ENCODE measurements around the gene PPP3CA. TPM values are rescaled to one million over a fixed set of nuclear protein-coding genes. Genes with fewer than 3 reads are reported as not detected.

PPP3CA gene
- total and polyA plus RNA-seq, 2 of the 8 experiments (the other 6 are each of a cell fraction or from before 2014, with no cell fraction given): 7.9 to 35.0 TPM

DNA sequence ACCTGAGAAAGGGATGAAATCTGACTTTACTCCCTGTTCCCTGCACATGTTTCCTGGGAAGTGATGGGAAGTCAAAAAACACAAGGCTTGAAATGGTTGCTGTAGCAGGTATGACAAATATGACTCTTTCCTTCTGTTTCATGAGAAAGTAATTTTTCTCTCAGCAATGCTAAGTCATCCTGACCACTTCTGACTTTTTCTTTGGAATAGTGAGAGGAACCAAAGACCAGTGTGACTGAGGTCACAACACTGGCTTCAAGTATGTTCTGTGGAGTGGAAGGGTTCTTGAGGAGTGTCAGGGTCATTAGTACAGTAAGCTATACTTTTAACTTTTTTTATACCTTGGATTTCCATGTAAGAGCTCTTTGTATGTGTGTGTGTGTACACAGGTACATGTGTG, 225.3 kb downstream of the PPP3CA start:
- no peak overlapping the region for H3K18ac ChIP-seq (ENCODE audit: extremely low read depth, low read length)
- no peaks in the 10 kb centered on the region for H3K79me2 ChIP-seq (ENCODE audit: control insufficient read depth in 1 of 2, insufficient read depth in 2 of 2, low read length in 2 of 2)
- DNase-seq (ENCODE audit: low read depth in 1 of 2, low spot score in 2 of 2) (no peak), FAIRE-seq (no peak)
- H3K4me1 ChIP-seq (replicated peaks in 1 of 4; ENCODE audit: control insufficient read depth in 3 of 4, insufficient read depth in 4 of 4, low read length in 3 of 4): 0 out of 7 replicates have a peak, but pooled peaks cover 0 to 2% (median 0%) of the 10 kb centered on the region in 4 experiments
- no peak overlapping the region for H3K4me3 ChIP-seq (ENCODE audit: extremely low read depth in 1 of 4, insufficient read depth in 2 of 4, low read depth in 3 of 4, low read length in 4 of 4)
- no peaks in the 10 kb centered on the region for H3K36me3 ChIP-seq (ENCODE audit: control insufficient read depth in 2 of 4, insufficient read depth in 4 of 4, low read length in 3 of 4)
- H3K4me2 ChIP-seq (ENCODE audit: insufficient read depth in 1 of 2, low read depth in 2 of 2, low read length in 2 of 2): no peak overlapping the region
- no peak overlapping the region for H2BK20ac ChIP-seq (ENCODE audit: low read length)
- H4K20me1 ChIP-seq (replicated peaks in 1 of 2; ENCODE audit: control insufficient read depth in 1 of 2, insufficient read depth in 2 of 2, low read length in 2 of 2): no peaks in the 10 kb centered on the region
- ChIA-PET CTCF (ENCODE audit: partially characterized antibody) (interaction anchor here (1.4 kb wide), 1 partner anchor 88 kb away, joined by 3 read pairs; no protein-coding TSS in a partner anchor), POLR2A (ENCODE audit: partially characterized antibody) (no interaction called here)
- no peak overlapping the region for H4K91ac ChIP-seq (replicated peaks; ENCODE audit: insufficient read length, low read length)
- H2BK12ac ChIP-seq (ENCODE audit: low read depth, low read length): no peak overlapping the region
- H3K23me2 ChIP-seq (ENCODE audit: low read depth, low read length): no peaks in the 10 kb centered on the region
- H3K14ac ChIP-seq (ENCODE audit: insufficient read length): no peak overlapping the region
- H4K5ac ChIP-seq (ENCODE audit: insufficient read length, low read depth, low read length): no peak overlapping the region
- TF ChIP-seq SIX5 (IDR thresholded peaks at IDR 0.05; ENCODE audit: low read depth, low read length) (no peak), KDM4A (IDR thresholded peaks at IDR 0.05; ENCODE audit: low read depth, low read length, severe bottlenecking) (no peak), RNF2 (IDR thresholded peaks at IDR 0.05; ENCODE audit: borderline replicate concordance, low read depth, low read length, missing control alignments, poor library complexity, severe bottlenecking) (no peak), CBX5 (IDR thresholded peaks at IDR 0.05; ENCODE audit: low read depth, low read length) (no peak), SIRT6 (IDR thresholded peaks at IDR 0.05; ENCODE audit: low read length) (no peak), POLR2AphosphoS5 (IDR thresholded peaks at IDR 0.05; ENCODE audit: low read depth, low read length) (no peak), KDM5A (IDR thresholded peaks at IDR 0.05; ENCODE audit: low read length) (no peak), SP1 (IDR thresholded peaks at IDR 0.05; ENCODE audit: low read depth, low read length) (no peak), SRF (IDR thresholded peaks at IDR 0.05; ENCODE audit: low read depth, low read length) (no peak)
- TF ChIP-seq, protein P1, sequence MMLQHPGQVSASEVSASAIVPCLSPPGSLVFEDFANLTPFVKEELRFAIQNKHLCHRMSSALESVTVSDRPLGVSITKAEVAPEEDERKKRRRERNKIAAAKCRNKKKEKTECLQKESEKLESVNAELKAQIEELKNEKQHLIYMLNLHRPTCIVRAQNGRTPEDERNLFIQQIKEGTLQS (IDR thresholded peaks at IDR 0.05; ENCODE audit: insufficient read depth, low read depth, low read length): no peak
- TF ChIP-seq, protein P2, sequence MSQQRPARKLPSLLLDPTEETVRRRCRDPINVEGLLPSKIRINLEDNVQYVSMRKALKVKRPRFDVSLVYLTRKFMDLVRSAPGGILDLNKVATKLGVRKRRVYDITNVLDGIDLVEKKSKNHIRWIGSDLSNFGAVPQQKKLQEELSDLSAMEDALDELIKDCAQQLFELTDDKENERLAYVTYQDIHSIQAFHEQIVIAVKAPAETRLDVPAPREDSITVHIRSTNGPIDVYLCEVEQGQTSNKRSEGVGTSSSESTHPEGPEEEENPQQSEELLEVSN (IDR thresholded peaks at IDR 0.05): no peak
- H3K56ac ChIP-seq (replicated peaks; ENCODE audit: insufficient read length, low read depth, low read length): no peak overlapping the region
- no peaks in the 10 kb centered on the region for H3K79me1 ChIP-seq (ENCODE audit: low read depth, low read length)
- H2BK120ac ChIP-seq (replicated peaks; ENCODE audit: low read depth, low read length): no peak overlapping the region
- H3K4ac ChIP-seq (replicated peaks; ENCODE audit: insufficient read length, low read depth, low read length): no peak overlapping the region
- no peaks in the 10 kb centered on the region for H3K27me3 ChIP-seq (replicated peaks in 1 of 4; ENCODE audit: control insufficient read depth in 3 of 4, extremely low read depth in 1 of 4, insufficient read depth in 3 of 4, low read length in 3 of 4)
- H3K9ac ChIP-seq (replicated peaks in 1 of 4; ENCODE audit: extremely low read depth in 1 of 4, low read depth in 3 of 4, low read length in 3 of 4): no peak overlapping the region
- H2BK15ac ChIP-seq (ENCODE audit: low read length): no peak overlapping the region
- no peak overlapping the region for H4K8ac ChIP-seq (ENCODE audit: extremely low read depth, insufficient read depth, low read length)
- H3K9me3 ChIP-seq (ENCODE audit: insufficient read depth in 2 of 2, low read depth in 1 of 2, low read length in 1 of 2): no peaks in the 10 kb centered on the region
- no peak overlapping the region for H2AK5ac ChIP-seq (ENCODE audit: low read depth, low read length)
- no peak overlapping the region for H3K27ac ChIP-seq (ENCODE audit: low read depth, low read length)
- H3K23ac ChIP-seq (ENCODE audit: insufficient read length): no peak overlapping the region
- H2AFZ ChIP-seq (ENCODE audit: low read length): no peak overlapping the region
- no peak overlapping the region for H2BK5ac ChIP-seq (ENCODE audit: low read depth, low read length)

Measured in H1 (cell line).